Neural progenitor cell (in vitro differentiated cells): Measurements from ENCODE around the gene SKP2. TPM values are rescaled to one million over a fixed set of nuclear protein-coding genes. Genes with fewer than 3 reads are reported as not detected.

Experiments
- DNase-seq: peaks from one replicate; pipeline ENCODE4 v3.0.0-alpha.2; 2016; ENCODE audit warnings: low spot score
- H2AFZ ChIP-seq: fragments of 200-600 bp; sonication (generic); replicated peaks from 2 replicates; pipeline ENCODE4 v1.6.1; 2016; ENCODE audit warnings: antibody characterized with exemption
- H3F3A ChIP-seq: fragments of 200-600 bp; sonication (generic); 2 replicates; pipeline ENCODE4 v1.6.1; 2016; ENCODE audit warnings: antibody characterized with exemption, low read depth
- H3K27ac ChIP-seq: fragments of 200-600 bp; sonication (generic); 2 replicates; pipeline ENCODE4 v1.5.1; 2016; ENCODE audit warnings: mild to moderate bottlenecking
- H3K27me3 ChIP-seq: fragments of 200-600 bp; sonication (generic); 2 replicates; pipeline ENCODE4 v1.6.1; 2016; ENCODE audit warnings: mild to moderate bottlenecking, moderate library complexity
- H3K36me3 ChIP-seq: fragments of 200-600 bp; sonication (generic); 2 replicates; pipeline ENCODE4 v1.5.1; 2016
- H3K4me1 ChIP-seq: fragments of 200-600 bp; sonication (generic); 2 replicates; pipeline ENCODE4 v1.6.1; 2016; ENCODE audit warnings: mixed run types
- H3K4me2 ChIP-seq: fragments of 200-600 bp; sonication (generic); 2 replicates; pipeline ENCODE4 v1.6.1; 2016
- H3K4me3 ChIP-seq: fragments of 200-600 bp; sonication (generic); 2 replicates; pipeline ENCODE4 v1.5.1; 2016
- H3K79me2 ChIP-seq: fragments of 200-600 bp; sonication (generic); 2 replicates; pipeline ENCODE4 v1.6.1; 2016; ENCODE audit warnings: low read depth
- H3K9ac ChIP-seq: fragments of 200-600 bp; sonication (generic); 2 replicates; pipeline ENCODE4 v1.6.1; 2016
- H3K9me3 ChIP-seq: fragments of 200-600 bp; sonication (generic); 2 replicates; pipeline ENCODE4 v1.5.1; 2016; ENCODE audit warnings: low read depth
- H4K20me1 ChIP-seq: fragments of 200-600 bp; sonication (generic); 2 replicates; pipeline ENCODE4 v1.6.1; 2016; ENCODE audit warnings: low read depth
- H3K27ac Mint-ChIP-seq: 3 replicates; pipeline ENCODE4 v1.8.0; 2021; ENCODE audit warnings: mixed read lengths
- H3K27me3 Mint-ChIP-seq: 2 replicates; pipeline ENCODE4 v1.8.0; 2022; ENCODE audit warnings: low read depth, mild to moderate bottlenecking, inconsistent platforms, moderate library complexity, mixed read lengths; ENCODE audit not compliant: insufficient read depth
- H3K36me3 Mint-ChIP-seq: 3 replicates; pipeline ENCODE4 v1.8.0; 2021; ENCODE audit warnings: mixed read lengths
- H3K4me1 Mint-ChIP-seq: 3 replicates; pipeline ENCODE4 v1.8.0; 2021; ENCODE audit warnings: mixed read lengths
- H3K4me3 Mint-ChIP-seq: 3 replicates; pipeline ENCODE4 v1.8.0; 2021; ENCODE audit warnings: mild to moderate bottlenecking, moderate library complexity, mixed read lengths
- H3K9me3 Mint-ChIP-seq: 3 replicates; pipeline ENCODE4 v1.8.0; 2020; ENCODE audit warnings: mixed read lengths
- EZH2 ChIP-seq: fragments of 200-600 bp; sonication (generic); IDR thresholded peaks from 2 replicates; pipeline ENCODE4 v1.6.1; 2017; ENCODE audit warnings: antibody characterized with exemption, mild to moderate bottlenecking, moderate library complexity
- EZH2phosphoT487 ChIP-seq: fragments of 200-600 bp; sonication (generic); IDR thresholded peaks from 2 replicates; pipeline ENCODE4 v1.6.1; 2017; ENCODE audit warnings: antibody characterized with exemption
- total RNA-seq: library from RNA; depleted of rRNA; stranded (reverse); fragments of >200 nt; gene quantifications from 2 replicates; pipeline ENCODE4 v1.2.3, GENCODE V29; 2015; ENCODE audit warnings: low replicate concordance
- TF ChIP-seq, protein P1 (sequence below): fragments of 200-600 bp; sonication (generic); IDR thresholded peaks from 2 replicates; pipeline ENCODE4 v1.5.1; 2017; ENCODE audit warnings: antibody characterized with exemption, mild to moderate bottlenecking

The SKP2 gene
- total RNA-seq, 1 donor from 2014 or later = 93.4 TPM

DNA sequence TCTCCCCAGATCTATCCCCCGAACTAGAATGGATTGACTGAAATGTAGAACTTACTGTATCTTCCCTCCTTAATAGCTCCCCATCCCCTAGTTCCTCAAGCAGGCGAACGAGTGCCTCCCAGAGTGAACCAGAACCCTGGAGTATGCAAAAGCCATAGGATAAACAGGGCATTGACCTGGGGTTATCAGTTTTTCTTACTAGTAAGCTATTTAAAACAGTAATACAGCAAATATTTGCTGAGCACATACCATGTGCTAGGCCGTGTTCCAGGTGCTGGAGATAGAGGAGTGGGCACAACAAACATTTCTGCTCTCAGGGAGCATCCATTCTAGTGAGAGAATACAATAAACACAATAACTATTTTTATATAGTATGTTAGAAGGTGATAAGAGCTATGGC is 1.8 kb downstream of the SKP2 start:
- Histone ChIP-seq H3K4me1 (peaks cover 17% of the 10 kb centered on the region), H3K27me3 (no peaks in the 10 kb centered on the region), H3K36me3 (peaks cover 9% of the 10 kb centered on the region), H3F3A (peaks cover 7% of the 10 kb centered on the region), H3K27ac (no peak overlapping the region), H3K79me2 (peaks cover 76% of the 10 kb centered on the region), H3K4me2 (peak overlapping the region; percentile 92), H4K20me1 (peaks cover 16% of the 10 kb centered on the region), H2AFZ (no peak overlapping the region), H3K9me3 (no peaks in the 10 kb centered on the region), H3K9ac (no peak overlapping the region), H3K4me3 (peak overlapping the region; percentile 78)
- Mint-ChIP-seq H3K27ac (no peak overlapping the region), H3K4me3 (peak overlapping the region; percentile 95), H3K9me3 (no peaks in the 10 kb centered on the region), H3K36me3 (peaks cover 36% of the 10 kb centered on the region), H3K27me3 (peaks cover 4% of the 10 kb centered on the region), H3K4me1 (peaks cover 36% of the 10 kb centered on the region)
- DNase-seq = no peak
- TF ChIP-seq EZH2 (no peak), EZH2phosphoT487 (no peak)
- TF ChIP-seq, protein P1, sequence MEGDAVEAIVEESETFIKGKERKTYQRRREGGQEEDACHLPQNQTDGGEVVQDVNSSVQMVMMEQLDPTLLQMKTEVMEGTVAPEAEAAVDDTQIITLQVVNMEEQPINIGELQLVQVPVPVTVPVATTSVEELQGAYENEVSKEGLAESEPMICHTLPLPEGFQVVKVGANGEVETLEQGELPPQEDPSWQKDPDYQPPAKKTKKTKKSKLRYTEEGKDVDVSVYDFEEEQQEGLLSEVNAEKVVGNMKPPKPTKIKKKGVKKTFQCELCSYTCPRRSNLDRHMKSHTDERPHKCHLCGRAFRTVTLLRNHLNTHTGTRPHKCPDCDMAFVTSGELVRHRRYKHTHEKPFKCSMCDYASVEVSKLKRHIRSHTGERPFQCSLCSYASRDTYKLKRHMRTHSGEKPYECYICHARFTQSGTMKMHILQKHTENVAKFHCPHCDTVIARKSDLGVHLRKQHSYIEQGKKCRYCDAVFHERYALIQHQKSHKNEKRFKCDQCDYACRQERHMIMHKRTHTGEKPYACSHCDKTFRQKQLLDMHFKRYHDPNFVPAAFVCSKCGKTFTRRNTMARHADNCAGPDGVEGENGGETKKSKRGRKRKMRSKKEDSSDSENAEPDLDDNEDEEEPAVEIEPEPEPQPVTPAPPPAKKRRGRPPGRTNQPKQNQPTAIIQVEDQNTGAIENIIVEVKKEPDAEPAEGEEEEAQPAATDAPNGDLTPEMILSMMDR = no peak

DNA sequence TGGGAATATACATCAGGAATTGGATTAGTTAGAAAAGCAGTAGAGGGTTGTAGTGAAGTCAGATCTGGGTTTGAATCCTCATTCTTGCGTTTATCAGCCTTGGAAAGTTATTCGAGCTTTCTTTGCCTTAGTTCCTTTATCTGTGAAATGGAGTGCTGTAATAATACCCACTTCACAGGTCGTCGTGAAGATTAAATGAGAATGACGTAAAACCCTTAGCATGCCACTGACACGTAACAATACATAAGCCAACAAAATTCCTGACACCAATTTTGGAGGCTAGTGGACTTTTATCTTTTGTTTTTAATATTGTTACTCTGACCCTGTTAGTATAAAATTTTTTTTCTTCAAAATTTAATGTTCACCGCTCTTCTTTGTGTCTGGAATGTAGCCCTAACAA is 3.4 kb downstream of the SKP2 start:
- H3K9me3 Mint-ChIP-seq = no peaks in the 10 kb centered on the region
- Histone ChIP-seq H2AFZ (no peak overlapping the region), H3K27me3 (no peaks in the 10 kb centered on the region), H4K20me1 (peaks cover 24% of the 10 kb centered on the region), H3K36me3 (peaks cover 9% of the 10 kb centered on the region), H3K9me3 (no peaks in the 10 kb centered on the region), H3K4me1 (peaks cover 13% of the 10 kb centered on the region), H3K4me3 (no peak overlapping the region), H3K79me2 (peaks cover 86% of the 10 kb centered on the region), H3K27ac (no peak overlapping the region), H3K9ac (no peak overlapping the region), H3F3A (peaks cover 7% of the 10 kb centered on the region), H3K4me2 (no peak overlapping the region)
- peaks cover 42% of the 10 kb centered on the region for H3K36me3 Mint-ChIP-seq
- no peak for DNase-seq
- peaks cover 4% of the 10 kb centered on the region for H3K27me3 Mint-ChIP-seq
- peaks cover 35% of the 10 kb centered on the region for H3K4me1 Mint-ChIP-seq
- H3K27ac Mint-ChIP-seq = no peak overlapping the region
- no peak overlapping the region for H3K4me3 Mint-ChIP-seq
- TF ChIP-seq EZH2 = no peak
- TF ChIP-seq EZH2phosphoT487 = no peak
- TF ChIP-seq, protein P1 = no peak

DNA sequence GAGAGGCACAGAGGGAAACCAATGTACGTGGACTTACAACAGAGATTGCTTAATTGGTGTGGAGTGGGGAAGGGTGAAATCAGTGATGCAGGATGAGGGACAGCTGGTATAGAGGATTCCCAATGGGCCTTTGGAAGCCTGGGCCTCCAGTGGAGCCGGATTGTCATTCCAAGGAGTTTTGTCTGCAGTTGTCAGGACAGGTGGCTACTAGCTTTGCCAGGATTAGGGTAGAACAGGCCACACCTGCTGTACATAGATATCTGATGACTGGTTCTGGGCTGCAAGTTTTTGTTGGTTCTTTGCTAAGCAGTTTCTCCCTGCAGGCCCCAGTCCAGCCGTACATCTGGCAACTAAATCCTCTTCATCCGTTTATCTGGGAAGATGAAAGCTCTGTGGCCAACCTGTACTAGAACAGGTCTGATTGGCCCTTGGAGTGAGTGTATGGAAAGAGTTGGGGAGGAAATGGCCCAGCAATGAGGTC is 4.2 kb downstream of the SKP2 start:
- Histone ChIP-seq H3K27me3 (no peaks in the 10 kb centered on the region), H3K4me1 (peaks cover 12% of the 10 kb centered on the region), H3K9ac (no peak overlapping the region), H3K27ac (no peak overlapping the region), H2AFZ (no peak overlapping the region), H3F3A (peaks cover 5% of the 10 kb centered on the region), H3K79me2 (peaks cover 89% of the 10 kb centered on the region), H4K20me1 (peaks cover 30% of the 10 kb centered on the region), H3K36me3 (peaks cover 9% of the 10 kb centered on the region), H3K9me3 (no peaks in the 10 kb centered on the region), H3K4me3 (no peak overlapping the region), H3K4me2 (no peak overlapping the region)
- H3K27me3 Mint-ChIP-seq = peaks cover 4% of the 10 kb centered on the region
- no peak for DNase-seq
- peaks cover 27% of the 10 kb centered on the region for H3K4me1 Mint-ChIP-seq
- no peak overlapping the region for H3K4me3 Mint-ChIP-seq
- TF ChIP-seq, protein P1 = no peak
- TF ChIP-seq EZH2phosphoT487 (no peak), EZH2 (no peak)
- no peak overlapping the region for H3K27ac Mint-ChIP-seq
- no peaks in the 10 kb centered on the region for H3K9me3 Mint-ChIP-seq
- peaks cover 42% of the 10 kb centered on the region for H3K36me3 Mint-ChIP-seq
